Germinal center (tissue), 1 donor: ENCODE data around the gene TMEM150B.

Source experiments
- DNase-seq: peaks from one replicate; pipeline ENCODE4 v3.0.0; 2012; ENCODE audit warnings: mixed read lengths, low spot score

TMEM150B gene

GRCh38 chr19:55354698-55355212 lies 29.6 kb upstream of the TMEM150B start, which contains the start of gene COX6B2:
Gene COX6B2 (minus strand): TSS chr19:55354719. CDS start chr19:55354521, 198 bp downstream.
- no peak for DNase-seq

GRCh38 chr19:55353803-55354697 lies 28.9 kb upstream of the TMEM150B start:
- DNase-seq, result peak; percentile 87

- no peak for DNase-seq
Measured at GRCh38 chr19:55353356-55353802, 28.2 kb upstream of the TMEM150B start.

GRCh38 chr19:55352549-55353145 lies 27.5 kb upstream of the TMEM150B start:
- DNase-seq, result no peak

- DNase-seq, result no peak
Measured at GRCh38 chr19:55352040-55352439, 26.9 kb upstream of the TMEM150B start.

- DNase-seq, result no peak
Measured at GRCh38 chr19:55350620-55351315, 25.6 kb upstream of the TMEM150B start.

- no peak for DNase-seq
Measured at GRCh38 chr19:55348317-55349034, 23.3 kb upstream of the TMEM150B start.

GRCh38 chr19:55347442-55348009 lies 22.4 kb upstream of the TMEM150B start:
- no peak for DNase-seq

- no peak for DNase-seq
Measured at GRCh38 chr19:55346725-55347441, 21.7 kb upstream of the TMEM150B start.

- DNase-seq, result no peak
Measured at GRCh38 chr19:55345818-55346724, 20.9 kb upstream of the TMEM150B start.

GRCh38 chr19:55345101-55345817 lies 20.1 kb upstream of the TMEM150B start:
- no peak for DNase-seq

GRCh38 chr19:55344444-55344843 lies 19.3 kb upstream of the TMEM150B start:
- DNase-seq, result no peak

- no peak for DNase-seq
Measured at GRCh38 chr19:55341595-55342531, 16.7 kb upstream of the TMEM150B start.

- peak; percentile 68 for DNase-seq
Measured at GRCh38 chr19:55341171-55341588, 16.0 kb upstream of the TMEM150B start.

- DNase-seq, result no peak
Measured at GRCh38 chr19:55340784-55341147, 15.6 kb upstream of the TMEM150B start.

- no peak for DNase-seq
Measured at GRCh38 chr19:55339889-55340783, 15.0 kb upstream of the TMEM150B start.
